ENCODE results near the gene CSNK2A1.

CSNK2A1 gene

DNA sequence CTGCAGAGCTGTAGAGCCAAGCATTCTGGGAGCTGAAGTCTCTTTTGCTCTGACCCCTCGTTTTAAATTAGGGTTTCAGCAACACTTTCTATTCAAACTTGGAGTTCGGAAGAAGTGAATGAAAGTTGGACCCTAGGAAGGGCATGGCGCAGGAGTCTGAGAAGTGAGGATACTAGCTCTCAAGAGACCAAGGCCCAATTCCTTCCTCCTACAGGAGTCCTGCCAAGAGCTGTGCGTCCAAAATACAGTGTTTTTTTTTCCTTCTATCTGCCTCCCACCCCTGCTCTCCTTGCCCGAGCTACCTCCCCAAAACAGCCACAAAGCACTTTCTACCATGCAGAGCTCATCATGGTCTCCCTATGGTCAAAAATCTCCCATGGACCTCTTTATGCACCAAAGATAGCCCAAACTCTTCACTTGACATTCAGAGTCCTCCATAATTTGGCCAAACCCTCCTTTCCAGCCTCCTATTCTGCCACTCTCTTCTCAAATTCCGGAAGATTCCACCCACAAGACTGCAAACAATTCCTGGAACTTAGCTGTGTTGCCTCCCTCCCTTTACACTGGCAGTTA lies 649 bp upstream of the CSNK2A1 start:
- no peak for DNase-seq (ENCODE audit: low read depth in 1 of 2, low spot score in 1 of 2)
- H3K27me3 ChIP-seq (ENCODE audit: insufficient read depth, poor library complexity, severe bottlenecking) = no peaks in the 10 kb centered on the region
- H3K4me3 ChIP-seq (replicated peaks; ENCODE audit: insufficient read depth, low read length) = no peak overlapping the region; the same call in 1 of the 2 replicates
- peak overlapping the region; percentile 99 for H3K27ac ChIP-seq (replicated peaks)
- TF ChIP-seq POLR2AphosphoS5 (IDR thresholded peaks at IDR 0.05; ENCODE audit: low read depth) (no peak), GABPA (IDR thresholded peaks at IDR 0.05; ENCODE audit: low read depth) (no peak)
- TF ChIP-seq, protein P1, sequence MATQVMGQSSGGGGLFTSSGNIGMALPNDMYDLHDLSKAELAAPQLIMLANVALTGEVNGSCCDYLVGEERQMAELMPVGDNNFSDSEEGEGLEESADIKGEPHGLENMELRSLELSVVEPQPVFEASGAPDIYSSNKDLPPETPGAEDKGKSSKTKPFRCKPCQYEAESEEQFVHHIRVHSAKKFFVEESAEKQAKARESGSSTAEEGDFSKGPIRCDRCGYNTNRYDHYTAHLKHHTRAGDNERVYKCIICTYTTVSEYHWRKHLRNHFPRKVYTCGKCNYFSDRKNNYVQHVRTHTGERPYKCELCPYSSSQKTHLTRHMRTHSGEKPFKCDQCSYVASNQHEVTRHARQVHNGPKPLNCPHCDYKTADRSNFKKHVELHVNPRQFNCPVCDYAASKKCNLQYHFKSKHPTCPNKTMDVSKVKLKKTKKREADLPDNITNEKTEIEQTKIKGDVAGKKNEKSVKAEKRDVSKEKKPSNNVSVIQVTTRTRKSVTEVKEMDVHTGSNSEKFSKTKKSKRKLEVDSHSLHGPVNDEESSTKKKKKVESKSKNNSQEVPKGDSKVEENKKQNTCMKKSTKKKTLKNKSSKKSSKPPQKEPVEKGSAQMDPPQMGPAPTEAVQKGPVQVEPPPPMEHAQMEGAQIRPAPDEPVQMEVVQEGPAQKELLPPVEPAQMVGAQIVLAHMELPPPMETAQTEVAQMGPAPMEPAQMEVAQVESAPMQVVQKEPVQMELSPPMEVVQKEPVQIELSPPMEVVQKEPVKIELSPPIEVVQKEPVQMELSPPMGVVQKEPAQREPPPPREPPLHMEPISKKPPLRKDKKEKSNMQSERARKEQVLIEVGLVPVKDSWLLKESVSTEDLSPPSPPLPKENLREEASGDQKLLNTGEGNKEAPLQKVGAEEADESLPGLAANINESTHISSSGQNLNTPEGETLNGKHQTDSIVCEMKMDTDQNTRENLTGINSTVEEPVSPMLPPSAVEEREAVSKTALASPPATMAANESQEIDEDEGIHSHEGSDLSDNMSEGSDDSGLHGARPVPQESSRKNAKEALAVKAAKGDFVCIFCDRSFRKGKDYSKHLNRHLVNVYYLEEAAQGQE (IDR thresholded peaks at IDR 0.05; ENCODE audit: insufficient replicate concordance, low read depth) = peak; percentile 63
- TF ChIP-seq, protein P2, sequence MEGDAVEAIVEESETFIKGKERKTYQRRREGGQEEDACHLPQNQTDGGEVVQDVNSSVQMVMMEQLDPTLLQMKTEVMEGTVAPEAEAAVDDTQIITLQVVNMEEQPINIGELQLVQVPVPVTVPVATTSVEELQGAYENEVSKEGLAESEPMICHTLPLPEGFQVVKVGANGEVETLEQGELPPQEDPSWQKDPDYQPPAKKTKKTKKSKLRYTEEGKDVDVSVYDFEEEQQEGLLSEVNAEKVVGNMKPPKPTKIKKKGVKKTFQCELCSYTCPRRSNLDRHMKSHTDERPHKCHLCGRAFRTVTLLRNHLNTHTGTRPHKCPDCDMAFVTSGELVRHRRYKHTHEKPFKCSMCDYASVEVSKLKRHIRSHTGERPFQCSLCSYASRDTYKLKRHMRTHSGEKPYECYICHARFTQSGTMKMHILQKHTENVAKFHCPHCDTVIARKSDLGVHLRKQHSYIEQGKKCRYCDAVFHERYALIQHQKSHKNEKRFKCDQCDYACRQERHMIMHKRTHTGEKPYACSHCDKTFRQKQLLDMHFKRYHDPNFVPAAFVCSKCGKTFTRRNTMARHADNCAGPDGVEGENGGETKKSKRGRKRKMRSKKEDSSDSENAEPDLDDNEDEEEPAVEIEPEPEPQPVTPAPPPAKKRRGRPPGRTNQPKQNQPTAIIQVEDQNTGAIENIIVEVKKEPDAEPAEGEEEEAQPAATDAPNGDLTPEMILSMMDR (IDR thresholded peaks at IDR 0.05; ENCODE audit: insufficient read depth, low read length) = no peak

DNA sequence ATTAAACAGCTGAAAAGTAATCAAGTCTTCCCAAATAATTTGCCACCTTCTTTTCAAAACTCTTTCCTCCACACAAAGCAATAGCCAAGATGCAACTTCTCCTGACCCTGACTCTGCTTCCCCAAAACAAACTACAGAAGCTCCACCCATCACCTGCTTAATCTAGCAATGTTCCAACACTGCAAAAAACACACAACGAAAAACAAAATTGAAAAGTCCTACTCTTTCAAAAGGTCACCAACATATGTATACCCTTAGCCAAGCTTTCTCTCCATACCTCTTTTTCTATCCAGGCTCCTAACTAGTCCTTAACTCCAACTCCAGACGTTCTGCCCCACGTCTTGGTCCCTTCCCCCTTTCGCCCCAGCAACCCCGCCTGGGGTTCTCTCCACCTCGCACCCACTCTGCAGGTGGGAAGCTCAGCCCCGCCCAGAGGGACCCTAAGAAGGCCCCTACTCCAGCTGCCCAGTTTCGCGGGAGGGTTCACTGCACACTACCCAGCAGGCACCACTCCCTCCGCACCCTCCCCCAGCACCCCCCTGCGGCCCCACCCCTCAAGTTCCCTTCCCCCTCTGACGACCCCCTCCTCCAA lies 717 bp downstream of the CSNK2A1 start:
- Histone ChIP-seq H3K4me3 (replicated peaks; ENCODE audit: insufficient read depth, low read length) (peak overlapping the region; percentile 93), H3K27me3 (ENCODE audit: insufficient read depth, poor library complexity, severe bottlenecking) (no peaks in the 10 kb centered on the region), H3K27ac (replicated peaks) (peak overlapping the region; percentile 99)
- TF ChIP-seq, protein P2 (IDR thresholded peaks at IDR 0.05; ENCODE audit: insufficient read depth, low read length) = no peak
- TF ChIP-seq, protein P1 (IDR thresholded peaks at IDR 0.05; ENCODE audit: insufficient replicate concordance, low read depth) = no peak
- TF ChIP-seq SPI1 (IDR thresholded peaks at IDR 0.05; ENCODE audit: borderline replicate concordance, low read depth) (no peak), GABPA (IDR thresholded peaks at IDR 0.05; ENCODE audit: low read depth) (no peak), POLR2AphosphoS5 (IDR thresholded peaks at IDR 0.05; ENCODE audit: low read depth) (no peak)
- DNase-seq (ENCODE audit: low read depth in 1 of 2, low spot score in 1 of 2) = peak in 1 of 2 experiments; percentile 43

DNA sequence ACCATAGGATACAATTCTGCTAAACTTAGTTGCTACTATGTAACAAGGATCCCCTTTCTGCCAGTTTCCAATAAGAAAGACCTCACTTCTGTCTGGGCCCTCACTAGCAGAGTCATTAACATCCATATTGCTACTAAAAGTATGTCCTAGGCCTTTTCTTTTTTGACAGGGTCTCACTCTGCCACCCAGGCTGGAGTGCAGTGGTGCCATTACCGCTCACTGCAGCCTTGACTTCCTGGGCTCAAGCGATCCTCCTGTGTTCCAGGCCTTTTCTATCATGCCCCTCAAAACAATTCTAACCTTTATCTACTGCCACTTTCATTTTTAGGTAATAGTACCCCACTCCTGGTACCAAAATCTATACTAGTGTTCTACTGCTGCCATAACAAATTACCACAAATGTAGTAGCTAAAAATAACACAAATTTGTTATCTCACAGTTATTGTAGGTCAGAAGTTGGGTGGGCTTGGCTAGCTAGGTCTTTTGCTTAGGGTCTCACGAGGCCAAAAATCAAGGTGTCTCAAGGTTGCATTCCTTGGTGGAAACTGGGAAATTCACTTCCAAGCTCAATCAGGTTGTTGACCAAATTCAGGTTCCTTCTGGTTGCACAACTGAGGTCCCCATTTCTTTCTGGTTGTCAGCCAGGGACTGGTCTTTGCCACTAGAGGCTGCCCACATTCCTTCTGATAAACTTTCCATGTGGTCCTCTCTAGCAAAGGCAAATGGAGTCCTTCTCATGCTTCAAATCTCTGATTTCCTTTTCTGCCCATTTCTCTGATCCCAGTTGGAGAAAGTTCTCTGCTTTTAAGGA lies 3.0 kb downstream of the CSNK2A1 start:
- Histone ChIP-seq H3K27me3 (ENCODE audit: insufficient read depth, poor library complexity, severe bottlenecking) (no peaks in the 10 kb centered on the region), H3K27ac (replicated peaks) (no peak overlapping the region), H3K4me3 (replicated peaks; ENCODE audit: insufficient read depth, low read length) (no peak overlapping the region)
- no peak for DNase-seq (ENCODE audit: low read depth in 1 of 2, low spot score in 1 of 2)
- TF ChIP-seq, protein P1 (IDR thresholded peaks at IDR 0.05; ENCODE audit: insufficient replicate concordance, low read depth) = no peak
- TF ChIP-seq SPI1 (IDR thresholded peaks at IDR 0.05; ENCODE audit: borderline replicate concordance, low read depth) (no peak), GABPA (IDR thresholded peaks at IDR 0.05; ENCODE audit: low read depth) (no peak), POLR2AphosphoS5 (IDR thresholded peaks at IDR 0.05; ENCODE audit: low read depth) (no peak)
- TF ChIP-seq, protein P2 (IDR thresholded peaks at IDR 0.05; ENCODE audit: insufficient read depth, low read length) = no peak
